Peyer's patch (tissue), 4 donors: ENCODE data around the gene SMOC1. TPM values are rescaled to one million over a fixed set of nuclear protein-coding genes. Genes with fewer than 3 reads are reported as not detected.
A peak's percentile ranks its signal among the peaks of the same experiment; 100 is the strongest.

ENCODE experiments used
- DNase-seq, 3 donors: peaks; one replicate each; pipeline ENCODE4 v3.0.0-alpha.2; 2017 to 2019
- H3K27ac ChIP-seq, 4 donors: fragments of 200-600 bp; sonication (generic); one replicate each; pipeline ENCODE4 v1.5.1; 2016 to 2019
- H3K27me3 ChIP-seq, 2 donors: fragments of 200-600 bp; sonication (generic); one replicate each; pipeline ENCODE4 v1.5.1; 2019
- H3K36me3 ChIP-seq, 3 donors: fragments of 200-600 bp; sonication (generic); one replicate each; pipeline ENCODE4 v1.5.1; 2016 to 2019
- H3K4me1 ChIP-seq, 4 donors: fragments of 200-600 bp; sonication (generic); one replicate each; pipeline ENCODE4 v1.5.1; 2016 to 2019
- H3K4me3 ChIP-seq, 4 donors: fragments of 200-600 bp; sonication (generic); 1 replicate in 3 of 4; 2 replicates in 1 of 4; pipeline ENCODE4 v1.5.1; 2016 to 2019; ENCODE audit warnings: mild to moderate bottlenecking in 1 of 4
- H3K9me3 ChIP-seq, 4 donors: fragments of 200-600 bp; sonication (generic); one replicate each; pipeline ENCODE4 v1.5.1; 2016 to 2019; ENCODE audit warnings: mild to moderate bottlenecking in 1 of 4
- POLR2A ChIP-seq, 2 donors: fragments of 450-650 bp; IDR thresholded peaks; one replicate each; pipeline ENCODE4 v1.5.1; 2017; ENCODE audit warnings: antibody characterized with exemption in 2 of 2, mild to moderate bottlenecking in 2 of 2, moderate library complexity in 2 of 2
- total RNA-seq, 4 donors: library from RNA; depleted of rRNA; stranded (reverse); fragments of >200 nt; gene quantifications; one replicate each; pipeline ENCODE4 v1.1.0, GENCODE V29; 2016
- TF ChIP-seq, protein P1 (sequence below), 6 experiments: fragments of 450-650 bp in 4 of 6; fragments of 200-600 bp in 2 of 6; sonication (generic) in 1 of 6; IDR thresholded peaks; one replicate each; pipeline ENCODE4 v1.5.1; 2017 to 2019; ENCODE audit warnings: antibody characterized with exemption in 6 of 6, mild to moderate bottlenecking in 3 of 6, moderate library complexity in 1 of 6

The SMOC1 gene
- total RNA-seq, 4 donors from 2014 or later: 0.35 to 0.54 (median 0.38) TPM; not detected in 1

DNA sequence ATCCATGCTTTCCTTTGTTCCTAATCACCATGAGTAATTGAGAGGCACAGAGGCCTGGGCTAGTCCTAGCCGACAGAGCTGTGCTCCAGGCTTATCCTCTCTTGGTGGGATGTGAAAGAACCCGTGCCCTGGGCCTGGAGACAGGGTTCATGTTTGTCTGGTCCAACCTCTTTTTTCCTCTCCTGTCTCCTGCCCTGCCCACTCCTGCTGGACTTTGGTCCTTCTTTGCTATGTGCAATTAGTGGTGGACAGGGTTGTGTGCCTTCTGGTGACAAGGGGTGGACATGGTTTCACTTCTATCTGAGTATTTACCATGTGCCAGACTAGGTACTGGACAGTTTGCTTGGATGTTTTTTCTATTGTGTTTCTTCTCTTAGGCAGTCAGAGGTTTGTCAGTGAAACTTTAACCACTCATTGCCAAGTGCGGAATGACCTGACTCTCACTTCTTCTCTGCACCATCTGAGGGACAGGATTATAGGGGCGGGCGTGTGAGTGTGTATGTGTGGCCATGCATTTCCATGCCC lies 126.1 kb downstream of the SMOC1 start:
- H3K27ac ChIP-seq: no peak overlapping the region
- H3K9me3 ChIP-seq: no peaks in the 10 kb centered on the region
- no peaks in the 10 kb centered on the region for H3K4me1 ChIP-seq
- H3K27me3 ChIP-seq: no peaks in the 10 kb centered on the region
- H3K4me3 ChIP-seq: no peak overlapping the region
- peak in 1 of 3 donors; percentile 66 for DNase-seq
- no peak for TF ChIP-seq POLR2A (IDR thresholded peaks at IDR 0.05)
- TF ChIP-seq, protein P1, sequence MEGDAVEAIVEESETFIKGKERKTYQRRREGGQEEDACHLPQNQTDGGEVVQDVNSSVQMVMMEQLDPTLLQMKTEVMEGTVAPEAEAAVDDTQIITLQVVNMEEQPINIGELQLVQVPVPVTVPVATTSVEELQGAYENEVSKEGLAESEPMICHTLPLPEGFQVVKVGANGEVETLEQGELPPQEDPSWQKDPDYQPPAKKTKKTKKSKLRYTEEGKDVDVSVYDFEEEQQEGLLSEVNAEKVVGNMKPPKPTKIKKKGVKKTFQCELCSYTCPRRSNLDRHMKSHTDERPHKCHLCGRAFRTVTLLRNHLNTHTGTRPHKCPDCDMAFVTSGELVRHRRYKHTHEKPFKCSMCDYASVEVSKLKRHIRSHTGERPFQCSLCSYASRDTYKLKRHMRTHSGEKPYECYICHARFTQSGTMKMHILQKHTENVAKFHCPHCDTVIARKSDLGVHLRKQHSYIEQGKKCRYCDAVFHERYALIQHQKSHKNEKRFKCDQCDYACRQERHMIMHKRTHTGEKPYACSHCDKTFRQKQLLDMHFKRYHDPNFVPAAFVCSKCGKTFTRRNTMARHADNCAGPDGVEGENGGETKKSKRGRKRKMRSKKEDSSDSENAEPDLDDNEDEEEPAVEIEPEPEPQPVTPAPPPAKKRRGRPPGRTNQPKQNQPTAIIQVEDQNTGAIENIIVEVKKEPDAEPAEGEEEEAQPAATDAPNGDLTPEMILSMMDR (IDR thresholded peaks at IDR 0.05): no peak
- H3K36me3 ChIP-seq: no peaks in the 10 kb centered on the region

DNA sequence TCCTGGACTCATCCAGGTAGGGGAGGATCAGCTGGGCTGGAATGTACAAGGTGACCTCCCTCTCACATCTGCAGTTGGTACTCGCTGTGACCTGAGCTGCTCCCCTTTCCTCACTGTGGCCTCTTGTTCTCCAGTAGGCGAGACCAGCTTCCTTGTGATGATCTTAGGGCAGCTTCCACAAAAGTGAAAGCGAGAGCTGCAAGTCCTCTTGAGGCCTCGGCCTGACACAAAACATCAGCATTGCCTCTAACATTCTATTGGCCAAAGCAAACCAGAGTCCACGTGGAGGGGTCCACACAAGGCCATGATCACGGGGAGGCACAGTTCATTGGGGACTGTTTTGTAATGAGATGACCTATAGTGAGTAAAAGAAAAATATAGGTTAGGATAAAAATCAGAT lies 127.5 kb downstream of the SMOC1 start:
- Histone ChIP-seq H3K4me3 (no peak overlapping the region), H3K27ac (no peak overlapping the region), H3K36me3 (no peaks in the 10 kb centered on the region), H3K9me3 (no peaks in the 10 kb centered on the region), H3K4me1 (no peaks in the 10 kb centered on the region), H3K27me3 (no peaks in the 10 kb centered on the region)
- TF ChIP-seq POLR2A (IDR thresholded peaks at IDR 0.05): no peak
- TF ChIP-seq, protein P1 (IDR thresholded peaks at IDR 0.05): no peak
- no peak for DNase-seq

DNA sequence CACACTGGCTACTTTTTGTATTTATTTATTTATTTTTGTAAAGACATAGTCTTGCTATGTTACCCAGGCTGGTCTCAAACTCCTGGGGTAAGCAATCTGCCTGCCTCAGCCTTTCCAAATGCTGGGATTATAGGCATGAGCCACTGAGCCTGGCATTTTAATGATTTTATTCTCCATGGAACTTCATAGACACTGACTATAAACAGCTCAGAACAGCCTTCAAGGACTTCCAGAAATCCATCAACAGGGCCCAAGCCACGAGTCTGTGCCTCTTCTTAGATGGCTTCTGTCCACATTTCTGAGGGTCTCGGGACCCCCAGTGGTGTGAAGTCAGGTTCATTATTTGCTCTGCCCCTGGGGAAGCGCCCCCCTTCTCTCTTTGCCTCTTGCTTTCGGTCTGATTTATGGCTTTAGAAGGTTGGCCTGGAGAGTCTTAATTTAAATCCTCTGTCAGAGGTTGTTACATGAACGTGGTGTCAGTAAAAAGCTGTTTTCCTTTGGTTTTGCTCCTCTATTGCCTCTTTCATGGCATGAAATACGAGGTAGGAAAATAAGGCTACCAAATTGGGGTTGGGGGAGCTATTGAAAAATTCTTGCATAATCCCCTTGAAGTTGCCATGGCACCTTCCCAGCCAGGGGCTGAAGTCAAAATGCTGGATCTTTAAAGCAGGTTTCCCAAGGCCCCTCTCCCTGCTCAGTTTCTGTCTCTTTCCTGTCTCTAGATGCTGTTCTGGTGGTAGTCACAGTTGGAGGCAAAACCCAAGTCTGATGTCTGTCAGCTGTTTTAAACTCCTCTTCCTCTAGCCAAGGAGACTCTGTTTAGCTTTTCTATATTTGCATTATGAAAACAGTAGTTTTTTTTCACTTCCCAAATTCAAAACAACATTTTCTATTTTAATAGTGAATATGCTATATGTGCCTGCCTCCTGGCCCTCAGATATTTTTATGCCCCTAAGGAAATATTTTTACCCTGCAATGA lies 129.4 kb downstream of the SMOC1 start:
- H3K27me3 ChIP-seq: no peaks in the 10 kb centered on the region
- TF ChIP-seq POLR2A (IDR thresholded peaks at IDR 0.05): no peak
- TF ChIP-seq, protein P1 (IDR thresholded peaks at IDR 0.05): no peak
- H3K27ac ChIP-seq: no peak overlapping the region
- no peaks in the 10 kb centered on the region for H3K4me1 ChIP-seq
- no peak overlapping the region for H3K4me3 ChIP-seq
- no peaks in the 10 kb centered on the region for H3K36me3 ChIP-seq
- no peak for DNase-seq
- no peaks in the 10 kb centered on the region for H3K9me3 ChIP-seq

DNA sequence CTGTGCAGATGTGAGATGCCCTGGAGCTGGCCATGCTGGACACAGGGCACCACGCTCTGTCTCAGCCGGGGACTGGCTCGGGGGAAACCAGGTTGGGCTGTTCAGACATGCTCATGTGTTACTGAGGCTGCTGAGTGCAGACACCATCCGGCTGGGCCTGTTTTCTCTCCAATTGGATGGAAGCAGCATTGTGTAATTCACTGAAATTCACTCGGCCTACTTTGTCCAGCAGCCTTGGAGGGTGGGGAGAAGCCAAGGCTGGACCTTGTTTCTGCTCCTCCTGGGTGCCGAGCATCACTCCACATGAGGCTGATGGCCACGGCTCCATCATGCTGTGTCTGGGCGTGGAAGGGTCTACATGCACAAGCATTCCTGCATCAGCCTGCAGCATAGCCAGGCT lies 130.7 kb downstream of the SMOC1 start:
- no peak for DNase-seq

DNA sequence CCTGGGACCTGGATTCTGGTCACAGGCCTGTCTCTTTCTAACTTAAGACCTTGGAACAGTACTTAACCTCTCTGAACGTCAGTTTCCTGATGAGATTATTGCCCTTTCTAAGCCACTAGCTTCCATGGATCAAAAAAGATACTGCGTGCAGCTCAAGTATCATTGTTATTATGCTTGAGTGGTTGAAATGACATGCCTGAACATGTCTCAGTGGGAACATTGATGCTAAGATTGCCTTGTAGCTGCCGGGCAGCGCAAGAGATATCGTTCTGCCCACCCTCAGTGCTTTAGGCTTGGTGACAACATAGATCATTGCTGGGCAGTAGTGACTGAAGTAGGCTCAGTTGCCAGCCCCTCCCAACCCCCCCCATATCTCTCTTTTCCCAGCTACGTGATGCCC lies 131.9 kb downstream of the SMOC1 start:
- TF ChIP-seq, protein P1 (IDR thresholded peaks at IDR 0.05): no peak
- TF ChIP-seq POLR2A (IDR thresholded peaks at IDR 0.05): no peak
- Histone ChIP-seq H3K9me3 (no peaks in the 10 kb centered on the region), H3K27me3 (no peaks in the 10 kb centered on the region), H3K36me3 (no peaks in the 10 kb centered on the region), H3K27ac (no peak overlapping the region), H3K4me1 (no peaks in the 10 kb centered on the region), H3K4me3 (no peak overlapping the region)
- DNase-seq: no peak

More for the DNA sequence above, 130.7 kb downstream of the SMOC1 start:
- TF ChIP-seq, protein P1 (IDR thresholded peaks at IDR 0.05): no peak
- TF ChIP-seq POLR2A (IDR thresholded peaks at IDR 0.05): no peak
- Histone ChIP-seq H3K4me3 (no peak overlapping the region), H3K9me3 (no peaks in the 10 kb centered on the region), H3K36me3 (no peaks in the 10 kb centered on the region), H3K27me3 (no peaks in the 10 kb centered on the region), H3K4me1 (no peaks in the 10 kb centered on the region), H3K27ac (no peak overlapping the region)
